ENCODE measurements around the gene PCMTD2. TPM values are rescaled to one million over a fixed set of nuclear protein-coding genes. Genes with fewer than 3 reads are reported as not detected.

Gene PCMTD2
- total RNA-seq, 1 experiment from 2014 or later: 52.0 TPM

DNA sequence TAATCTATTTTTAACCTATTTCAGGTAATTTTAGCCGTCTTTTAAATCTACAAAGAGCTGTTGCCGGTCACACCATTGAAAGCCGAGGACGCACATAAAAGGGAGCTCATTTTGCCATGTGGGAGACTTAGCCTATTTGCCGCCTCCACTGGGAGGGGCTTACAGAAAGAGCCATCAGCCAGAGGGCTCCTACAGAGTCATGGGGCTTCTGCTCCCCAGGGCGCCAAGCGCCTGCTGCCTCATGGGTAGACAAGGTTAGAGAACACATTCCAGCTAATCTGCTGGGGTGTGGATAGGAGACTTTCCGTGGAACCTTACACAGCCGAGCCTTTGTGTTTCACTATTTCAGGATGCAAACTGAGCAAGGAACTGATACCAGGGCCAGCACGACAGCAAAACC, 12.6 kb downstream of the PCMTD2 start:
- no peak overlapping the region for H3K27ac ChIP-seq (ENCODE audit: insufficient read length, low read depth, low read length)
- H2BK15ac ChIP-seq (ENCODE audit: low read depth, low read length): no peak overlapping the region
- no peak for DNase-seq
- H2BK20ac ChIP-seq (ENCODE audit: low read depth, low read length, poor library complexity, severe bottlenecking): no peak overlapping the region
- no peak overlapping the region for H3K27ac Mint-ChIP-seq
- peaks cover 22 to 33% (median 33%) of the 10 kb centered on the region in 3 experiments for H3K36me3 Mint-ChIP-seq (ENCODE audit: insufficient read depth in 1 of 3, low read depth in 3 of 3)
- H2BK12ac ChIP-seq (ENCODE audit: insufficient read length, low read depth, low read length): no peak overlapping the region
- peaks cover 3% of the 10 kb centered on the region for H3K79me1 ChIP-seq (ENCODE audit: insufficient read depth, low read depth, low read length, poor library complexity, severe bottlenecking)
- H3K9me3 ChIP-seq (ENCODE audit: control insufficient read depth, low read depth, low read length): no peaks in the 10 kb centered on the region
- no peak overlapping the region for H3K23ac ChIP-seq (ENCODE audit: insufficient read length, low read depth, low read length)
- H3K4me3 Mint-ChIP-seq: no peak overlapping the region
- no peak overlapping the region for H4K8ac ChIP-seq (replicated peaks; ENCODE audit: insufficient read length, low read depth, low read length)
- no peaks in the 10 kb centered on the region for H3K27me3 ChIP-seq (ENCODE audit: insufficient read depth, low read length)
- H3K4me2 ChIP-seq (ENCODE audit: insufficient read depth, insufficient read length, low read length): no peak overlapping the region
- peaks cover 3% of the 10 kb centered on the region in 2 experiments; a peak in 3 of 4 replicates for H3K4me1 Mint-ChIP-seq
- no peak overlapping the region for H2BK5ac ChIP-seq (ENCODE audit: insufficient read length, low read length)
- H2AK5ac ChIP-seq (ENCODE audit: insufficient read length, low read length): no peak overlapping the region
- H4K20me1 ChIP-seq (ENCODE audit: control insufficient read depth, insufficient read depth, insufficient read length): no peaks in the 10 kb centered on the region
- WGBS (ENCODE audit: extremely low coverage, insufficient read length, low lambda C conversion rate): no CpG with 5 or more reads among the region's 10 CpGs
- no peak overlapping the region for H3T11ph ChIP-seq (ENCODE audit: low read length)
- H4K91ac ChIP-seq (ENCODE audit: insufficient read length, low read depth, low read length): no peak overlapping the region
- no peaks in the 10 kb centered on the region for H3K4me1 ChIP-seq (ENCODE audit: insufficient read depth, low read length)
- H2BK120ac ChIP-seq (ENCODE audit: low read depth, low read length, poor library complexity, severe bottlenecking): no peak overlapping the region
- H4K5ac ChIP-seq (ENCODE audit: insufficient read length, low read depth, low read length): no peak overlapping the region
- H3K56ac ChIP-seq (ENCODE audit: insufficient read length, low read depth, low read length): no peak overlapping the region
- H3K23me2 ChIP-seq (ENCODE audit: insufficient read length, low read depth, low read length, poor library complexity, severe bottlenecking): no peaks in the 10 kb centered on the region
- H2AFZ ChIP-seq (ENCODE audit: low read length): no peak overlapping the region
- H3K9me3 Mint-ChIP-seq: peaks cover 11 to 16% of the 10 kb centered on the region in 2 experiments; a peak in 4 of 5 replicates
- H3K79me2 ChIP-seq (ENCODE audit: insufficient read depth, low read length): peaks cover 2% of the 10 kb centered on the region; the same call in 1 of the 2 replicates
- TF ChIP-seq, protein P1, sequence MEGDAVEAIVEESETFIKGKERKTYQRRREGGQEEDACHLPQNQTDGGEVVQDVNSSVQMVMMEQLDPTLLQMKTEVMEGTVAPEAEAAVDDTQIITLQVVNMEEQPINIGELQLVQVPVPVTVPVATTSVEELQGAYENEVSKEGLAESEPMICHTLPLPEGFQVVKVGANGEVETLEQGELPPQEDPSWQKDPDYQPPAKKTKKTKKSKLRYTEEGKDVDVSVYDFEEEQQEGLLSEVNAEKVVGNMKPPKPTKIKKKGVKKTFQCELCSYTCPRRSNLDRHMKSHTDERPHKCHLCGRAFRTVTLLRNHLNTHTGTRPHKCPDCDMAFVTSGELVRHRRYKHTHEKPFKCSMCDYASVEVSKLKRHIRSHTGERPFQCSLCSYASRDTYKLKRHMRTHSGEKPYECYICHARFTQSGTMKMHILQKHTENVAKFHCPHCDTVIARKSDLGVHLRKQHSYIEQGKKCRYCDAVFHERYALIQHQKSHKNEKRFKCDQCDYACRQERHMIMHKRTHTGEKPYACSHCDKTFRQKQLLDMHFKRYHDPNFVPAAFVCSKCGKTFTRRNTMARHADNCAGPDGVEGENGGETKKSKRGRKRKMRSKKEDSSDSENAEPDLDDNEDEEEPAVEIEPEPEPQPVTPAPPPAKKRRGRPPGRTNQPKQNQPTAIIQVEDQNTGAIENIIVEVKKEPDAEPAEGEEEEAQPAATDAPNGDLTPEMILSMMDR (conservative IDR thresholded peaks at IDR 0.05): no peak
- no peak overlapping the region for H3K9ac ChIP-seq (ENCODE audit: extremely low read depth, insufficient read length, low read length)
- no peaks in the 10 kb centered on the region; the same call in 1 of the 2 replicates for H3K27me3 Mint-ChIP-seq (ENCODE audit: low read depth)
- H3K14ac ChIP-seq (ENCODE audit: insufficient read depth, low read length): no peak overlapping the region
- H3K4ac ChIP-seq (ENCODE audit: low read depth, low read length): no peak overlapping the region
- no peak overlapping the region for H3K18ac ChIP-seq (ENCODE audit: insufficient read length, low read depth, low read length)
